ENCODE data around the gene MYO18A. TPM values are rescaled to one million over a fixed set of nuclear protein-coding genes. Genes with fewer than 3 reads are reported as not detected.
A peak's percentile ranks its signal among the peaks of the same experiment; 100 is the strongest.

The MYO18A gene
- total and polyA plus RNA-seq, 2 experiments from 2014 or later, result 186 to 564 TPM

DNA sequence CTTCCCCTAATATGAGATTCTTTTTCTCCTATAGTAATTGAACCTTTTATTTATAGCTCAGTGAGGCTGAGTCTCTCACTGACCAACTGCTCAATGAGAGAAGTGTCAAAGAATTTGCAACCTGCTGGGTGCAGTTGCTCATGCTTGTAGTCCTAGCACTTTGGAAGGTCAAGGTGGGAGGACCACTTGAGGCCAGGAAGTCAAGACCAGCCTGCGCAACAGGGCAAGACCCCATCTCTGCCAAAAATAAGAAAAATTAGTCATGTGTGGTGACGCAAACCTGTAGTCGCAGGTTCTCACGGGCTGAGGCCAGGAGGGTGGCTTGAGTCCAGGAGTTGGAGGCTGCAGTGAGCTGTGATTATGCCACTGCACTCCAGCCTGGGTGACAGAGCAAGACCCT, 35.5 kb upstream of the MYO18A start:
- H3K4me3 ChIP-seq, result no peak overlapping the region
- no peaks in the 10 kb centered on the region for H3K27me3 ChIP-seq
- H3K36me3 ChIP-seq, result no peaks in the 10 kb centered on the region
- no peak overlapping the region for H3K27ac ChIP-seq
- DNase-seq (ENCODE audit: low read depth in 1 of 2, low spot score in 1 of 2), result peak in 1 of 2 donors; percentile 54
- H3K9me3 ChIP-seq (ENCODE audit: low read depth), result no peaks in the 10 kb centered on the region
- no peaks in the 10 kb centered on the region for H3K4me1 ChIP-seq (ENCODE audit: low read depth)
- TF ChIP-seq, protein P1, sequence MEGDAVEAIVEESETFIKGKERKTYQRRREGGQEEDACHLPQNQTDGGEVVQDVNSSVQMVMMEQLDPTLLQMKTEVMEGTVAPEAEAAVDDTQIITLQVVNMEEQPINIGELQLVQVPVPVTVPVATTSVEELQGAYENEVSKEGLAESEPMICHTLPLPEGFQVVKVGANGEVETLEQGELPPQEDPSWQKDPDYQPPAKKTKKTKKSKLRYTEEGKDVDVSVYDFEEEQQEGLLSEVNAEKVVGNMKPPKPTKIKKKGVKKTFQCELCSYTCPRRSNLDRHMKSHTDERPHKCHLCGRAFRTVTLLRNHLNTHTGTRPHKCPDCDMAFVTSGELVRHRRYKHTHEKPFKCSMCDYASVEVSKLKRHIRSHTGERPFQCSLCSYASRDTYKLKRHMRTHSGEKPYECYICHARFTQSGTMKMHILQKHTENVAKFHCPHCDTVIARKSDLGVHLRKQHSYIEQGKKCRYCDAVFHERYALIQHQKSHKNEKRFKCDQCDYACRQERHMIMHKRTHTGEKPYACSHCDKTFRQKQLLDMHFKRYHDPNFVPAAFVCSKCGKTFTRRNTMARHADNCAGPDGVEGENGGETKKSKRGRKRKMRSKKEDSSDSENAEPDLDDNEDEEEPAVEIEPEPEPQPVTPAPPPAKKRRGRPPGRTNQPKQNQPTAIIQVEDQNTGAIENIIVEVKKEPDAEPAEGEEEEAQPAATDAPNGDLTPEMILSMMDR (IDR thresholded peaks at IDR 0.05; ENCODE audit: low read depth, low read length), result no peak

- H3K4me1 ChIP-seq (ENCODE audit: low read depth), result no peaks in the 10 kb centered on the region
- no peak for DNase-seq (ENCODE audit: low read depth in 1 of 2, low spot score in 1 of 2)
- H3K9me3 ChIP-seq (ENCODE audit: low read depth), result no peaks in the 10 kb centered on the region
- no peaks in the 10 kb centered on the region for H3K36me3 ChIP-seq
- H3K27me3 ChIP-seq, result no peaks in the 10 kb centered on the region
- H3K4me3 ChIP-seq, result no peak overlapping the region
- TF ChIP-seq, protein P1 (IDR thresholded peaks at IDR 0.05; ENCODE audit: low read depth, low read length), result no peak
- H3K27ac ChIP-seq, result no peak overlapping the region
Observed at GRCh38 chr17:29215174-29215573, 35.0 kb upstream of the MYO18A start.

DNA sequence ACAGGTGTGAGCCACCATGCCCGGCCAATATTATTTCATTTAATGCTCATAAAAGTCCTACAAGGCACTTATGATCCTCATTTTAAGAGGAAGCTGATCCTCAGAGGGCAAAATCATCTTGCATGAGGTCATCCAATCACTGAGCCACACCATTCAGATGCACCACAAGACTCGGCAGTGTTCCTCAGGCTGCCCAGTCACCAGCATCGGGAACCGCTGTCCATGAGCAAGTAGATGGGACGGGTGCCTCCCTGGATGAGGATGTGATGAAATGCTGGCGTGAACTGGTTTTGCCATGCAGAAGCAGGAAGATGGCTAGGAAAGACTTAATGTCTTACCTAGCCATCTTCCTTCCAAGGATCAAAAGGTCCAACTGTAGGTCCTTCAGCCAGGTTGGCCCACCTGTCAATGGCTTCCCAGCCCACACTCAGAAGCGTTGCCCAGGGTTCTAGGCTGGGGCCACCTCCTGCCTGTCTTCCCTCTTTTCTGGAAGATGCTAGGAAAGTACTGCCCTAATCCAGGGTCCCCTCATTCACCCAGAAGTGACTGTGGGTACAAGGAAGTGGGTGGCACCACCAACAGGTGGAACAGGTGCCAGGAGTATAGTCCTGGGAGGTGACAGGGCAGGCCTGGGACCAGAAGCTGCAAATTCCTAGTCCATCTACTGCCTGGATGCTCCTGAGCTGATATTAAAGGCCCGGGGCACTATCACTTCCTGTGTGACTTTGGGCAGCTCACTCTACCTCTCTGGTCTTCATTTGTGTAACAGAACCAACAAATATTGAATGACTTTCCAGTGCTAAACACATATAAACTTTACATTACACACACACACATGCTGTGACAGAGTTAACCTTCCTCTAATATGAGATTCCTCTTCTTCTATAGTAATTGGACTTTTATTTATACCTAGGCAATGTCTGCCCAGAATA, 34.3 kb upstream of the MYO18A start:
- H3K36me3 ChIP-seq, result no peaks in the 10 kb centered on the region
- DNase-seq (ENCODE audit: low read depth in 1 of 2, low spot score in 1 of 2), result no peak
- H3K4me3 ChIP-seq, result no peak overlapping the region
- TF ChIP-seq, protein P1 (IDR thresholded peaks at IDR 0.05; ENCODE audit: low read depth, low read length), result no peak
- no peaks in the 10 kb centered on the region for H3K4me1 ChIP-seq (ENCODE audit: low read depth)
- no peaks in the 10 kb centered on the region for H3K9me3 ChIP-seq (ENCODE audit: low read depth)
- H3K27me3 ChIP-seq, result no peaks in the 10 kb centered on the region
- no peak overlapping the region for H3K27ac ChIP-seq

GRCh38 chr17:29212681-29213121, 32.5 kb upstream of the MYO18A start:
- no peak for DNase-seq (ENCODE audit: low read depth in 1 of 2, low spot score in 1 of 2)
- Histone ChIP-seq H3K4me3 (no peak overlapping the region), H3K27me3 (no peaks in the 10 kb centered on the region), H3K27ac (no peak overlapping the region), H3K4me1 (ENCODE audit: low read depth) (no peaks in the 10 kb centered on the region), H3K9me3 (ENCODE audit: low read depth) (no peaks in the 10 kb centered on the region), H3K36me3 (no peaks in the 10 kb centered on the region)
- TF ChIP-seq, protein P1 (IDR thresholded peaks at IDR 0.05; ENCODE audit: low read depth, low read length), result no peak

GRCh38 chr17:29212094-29212631, 32.0 kb upstream of the MYO18A start:
- no peaks in the 10 kb centered on the region for H3K9me3 ChIP-seq (ENCODE audit: low read depth)
- no peaks in the 10 kb centered on the region for H3K4me1 ChIP-seq (ENCODE audit: low read depth)
- no peak overlapping the region for H3K4me3 ChIP-seq
- H3K27ac ChIP-seq, result no peak overlapping the region
- H3K27me3 ChIP-seq, result no peaks in the 10 kb centered on the region
- TF ChIP-seq, protein P1 (IDR thresholded peaks at IDR 0.05; ENCODE audit: low read depth, low read length), result no peak
- no peak for DNase-seq (ENCODE audit: low read depth in 1 of 2, low spot score in 1 of 2)
- H3K36me3 ChIP-seq, result no peaks in the 10 kb centered on the region
